Natural killer cell (primary cell): ENCODE measurements around the gene LRRFIP2. TPM values are rescaled to one million over a fixed set of nuclear protein-coding genes. Genes with fewer than 3 reads are reported as not detected.

ENCODE experiments used
- ATAC-seq, 3 donors: fragments of 150-1000 bp in 2 of 3; fragments of 200-7000 bp in 1 of 3; cut with Tn5 transposase; 1 replicate in 1 of 3; 2 replicates in 2 of 3; pipeline ENCODE4 v1.10.0; 2021; ENCODE audit warnings: mild to moderate bottlenecking in 2 of 3, moderate library complexity in 2 of 3
- DNase-seq, 2 donors: peaks; one replicate each; pipeline versions ENCODE4 v3.0.0 to v3.0.0-alpha.2; 2013 to 2021; ENCODE audit warnings: mixed read lengths in 1 of 2
- H3K27ac ChIP-seq: one replicate; pipeline ENCODE4 v1.5.1; 2013; ENCODE audit warnings: mild to moderate bottlenecking, low read length
- H3K27me3 ChIP-seq: one replicate; pipeline ENCODE4 v1.6.1; 2013; ENCODE audit warnings: low read length; ENCODE audit not compliant: control insufficient read depth, insufficient read depth
- H3K36me3 ChIP-seq: one replicate; pipeline ENCODE4 v1.6.1; 2013; ENCODE audit warnings: low read length; ENCODE audit not compliant: control insufficient read depth, insufficient read depth
- H3K4me1 ChIP-seq: one replicate; pipeline ENCODE4 v1.6.1; 2013; ENCODE audit warnings: low read length; ENCODE audit not compliant: control insufficient read depth, insufficient read depth
- H3K4me3 ChIP-seq: one replicate; pipeline ENCODE4 v1.5.1; 2013; ENCODE audit warnings: low read length
- H3K9me3 ChIP-seq: one replicate; pipeline ENCODE4 v1.6.1; 2013; ENCODE audit warnings: low read length; ENCODE audit not compliant: control insufficient read depth, insufficient read depth
- H3K27ac Mint-ChIP-seq, 2 donors: one replicate each; pipeline ENCODE4 v1.8.0; 2022; ENCODE audit warnings: mild to moderate bottlenecking in 2 of 2, mixed read lengths in 2 of 2, moderate library complexity in 1 of 2
- H3K27me3 Mint-ChIP-seq, 2 donors: one replicate each; pipeline ENCODE4 v1.8.0; 2022; ENCODE audit warnings: low read depth in 2 of 2, mixed read lengths in 2 of 2
- H3K36me3 Mint-ChIP-seq: one replicate; pipeline ENCODE4 v1.8.0; 2022; ENCODE audit warnings: mixed read lengths
- H3K4me1 Mint-ChIP-seq, 2 donors: one replicate each; pipeline ENCODE4 v1.8.0; 2022; ENCODE audit warnings: mixed read lengths in 2 of 2
- H3K4me3 Mint-ChIP-seq: one replicate; pipeline ENCODE4 v1.8.0; 2022; ENCODE audit warnings: mild to moderate bottlenecking, moderate library complexity, mixed read lengths
- H3K9me3 Mint-ChIP-seq, 2 donors: one replicate each; pipeline ENCODE4 v1.8.0; 2022; ENCODE audit warnings: mixed read lengths in 2 of 2
- CTCF ChIP-seq: fragments of 200-600 bp; IDR thresholded peaks from one replicate; pipeline ENCODE4 v1.8.0; 2022; ENCODE audit warnings: antibody characterized with exemption
- WGBS: methylation state at CpG from one replicate; pipeline ENCODE4 v1.1.7; 2013; ENCODE audit warnings: missing lambda C conversion rate; ENCODE audit not compliant: insufficient coverage; 5-methylcytosine and 5-hydroxymethylcytosine counted together
- intact Hi-C: fragments of 100-400 bp; cut with micrococcal nuclease; formaldehyde crosslinking; loops from one replicate; pipeline ENCODE4 v1.14.2; 2022
- total RNA-seq, 4 donors: library from RNA; stranded (reverse); fragments of 120-200 nt in 1 of 4; gene quantifications; one replicate each; pipeline versions ENCODE4 v1.2.3 to v1.2.4, GENCODE V29; 2013 to 2022

LRRFIP2 gene
- total RNA-seq, 3 donors from 2014 or later (not counting 1 experiment from before 2014, with no cell fraction given): 49.0 to 86.1 (median 66.0) TPM

GRCh38 chr3:37039161-37039846, 135.1 kb downstream of the LRRFIP2 start:
- Histone ChIP-seq H3K4me1 (no peaks in the 10 kb centered on the region), H3K27ac (no peak overlapping the region), H3K4me3 (no peak overlapping the region), H3K27me3 (no peaks in the 10 kb centered on the region), H3K36me3 (peaks cover 48% of the 10 kb centered on the region), H3K9me3 (no peaks in the 10 kb centered on the region)
- H3K4me3 Mint-ChIP-seq: no peak overlapping the region
- H3K27ac Mint-ChIP-seq: no peak overlapping the region
- no peak for TF ChIP-seq CTCF
- DNase-seq: no peak
- intact Hi-C loops: no loop called here
- 100% methylated on average over 1 of the region's 1 CpG for WGBS
- no peaks in the 10 kb centered on the region for H3K9me3 Mint-ChIP-seq
- H3K4me1 Mint-ChIP-seq: peaks cover 0 to 8% of the 10 kb centered on the region in 2 donors
- no peak for ATAC-seq
- peaks cover 28% of the 10 kb centered on the region for H3K36me3 Mint-ChIP-seq
- H3K27me3 Mint-ChIP-seq: no peaks in the 10 kb centered on the region

GRCh38 chr3:37037352-37037751, 137.0 kb downstream of the LRRFIP2 start:
- no peaks in the 10 kb centered on the region for H3K9me3 Mint-ChIP-seq
- peaks cover 33% of the 10 kb centered on the region for H3K36me3 Mint-ChIP-seq
- no peaks in the 10 kb centered on the region for H3K27me3 ChIP-seq
- H3K9me3 ChIP-seq: no peaks in the 10 kb centered on the region
- H3K4me3 ChIP-seq: no peak overlapping the region
- intact Hi-C loops: no loop called here
- 100% methylated on average over 1 of the region's 3 CpGs for WGBS
- no peak overlapping the region for H3K27ac Mint-ChIP-seq
- H3K4me3 Mint-ChIP-seq: no peak overlapping the region
- no peak for DNase-seq
- no peak for ATAC-seq
- no peak for TF ChIP-seq CTCF
- no peaks in the 10 kb centered on the region for H3K4me1 ChIP-seq
- H3K27ac ChIP-seq: no peak overlapping the region
- peaks cover 58% of the 10 kb centered on the region for H3K36me3 ChIP-seq
- no peaks in the 10 kb centered on the region for H3K27me3 Mint-ChIP-seq
- peaks cover 0 to 11% of the 10 kb centered on the region in 2 donors for H3K4me1 Mint-ChIP-seq

GRCh38 chr3:37032961-37033360, 141.4 kb downstream of the LRRFIP2 start:
- Mint-ChIP-seq H3K9me3 (no peaks in the 10 kb centered on the region), H3K27ac (no peak overlapping the region), H3K4me3 (no peak overlapping the region), H3K27me3 (no peaks in the 10 kb centered on the region), H3K4me1 (peaks cover 0 to 9% of the 10 kb centered on the region in 2 donors), H3K36me3 (peaks cover 45% of the 10 kb centered on the region)
- intact Hi-C loops: no loop called here
- H3K36me3 ChIP-seq: peaks cover 66% of the 10 kb centered on the region
- H3K27ac ChIP-seq: no peak overlapping the region
- H3K4me3 ChIP-seq: no peak overlapping the region
- WGBS: 98% methylated on average over 10 of the region's 10 CpGs
- H3K27me3 ChIP-seq: no peaks in the 10 kb centered on the region
- no peaks in the 10 kb centered on the region for H3K9me3 ChIP-seq
- DNase-seq (no peak), ATAC-seq (no peak)
- TF ChIP-seq CTCF: no peak
- no peaks in the 10 kb centered on the region for H3K4me1 ChIP-seq
